ENCODE results near the gene OR5M10.

The OR5M10 gene

DNA sequence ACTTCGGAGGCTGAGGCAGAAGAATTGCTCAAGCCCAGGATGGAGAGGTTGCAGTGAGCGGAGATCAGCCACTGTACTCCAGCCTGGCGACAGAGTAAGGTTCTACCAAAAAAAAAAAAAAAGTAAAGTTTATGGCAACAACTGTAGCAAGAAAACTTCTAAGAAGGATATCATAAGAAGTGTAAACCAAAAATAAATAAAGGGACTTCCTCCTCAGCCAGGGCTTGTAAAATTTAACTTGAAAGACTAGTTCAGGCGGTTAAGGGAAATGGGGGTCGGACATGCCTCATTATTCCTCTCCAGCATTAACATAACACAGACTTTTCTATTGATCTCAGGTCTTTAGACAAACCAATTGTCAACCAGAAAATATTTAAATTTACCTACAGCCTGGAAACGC lies 32.0 kb downstream of the OR5M10 start:
- no peaks in the 10 kb centered on the region for H4K20me1 ChIP-seq (ENCODE audit: low read depth, low read length)
- H3K4me3 ChIP-seq (ENCODE audit: insufficient read depth, low read length, poor library complexity, severe bottlenecking), result no peak overlapping the region
- H3K4me2 ChIP-seq (ENCODE audit: low read depth, low read length, poor library complexity, severe bottlenecking), result no peak overlapping the region
- H2AFZ ChIP-seq (ENCODE audit: low read depth, low read length, severe bottlenecking), result no peak overlapping the region
- H3K9ac ChIP-seq (ENCODE audit: low read length), result no peak overlapping the region
- H3F3A ChIP-seq (ENCODE audit: insufficient read depth), result no peaks in the 10 kb centered on the region
- no peak overlapping the region for H3K27ac ChIP-seq (ENCODE audit: low read depth, low read length)
- no peak for TF ChIP-seq EZH2phosphoT487 (conservative IDR thresholded peaks at IDR 0.05; ENCODE audit: low read length)
- TF ChIP-seq, protein P1, sequence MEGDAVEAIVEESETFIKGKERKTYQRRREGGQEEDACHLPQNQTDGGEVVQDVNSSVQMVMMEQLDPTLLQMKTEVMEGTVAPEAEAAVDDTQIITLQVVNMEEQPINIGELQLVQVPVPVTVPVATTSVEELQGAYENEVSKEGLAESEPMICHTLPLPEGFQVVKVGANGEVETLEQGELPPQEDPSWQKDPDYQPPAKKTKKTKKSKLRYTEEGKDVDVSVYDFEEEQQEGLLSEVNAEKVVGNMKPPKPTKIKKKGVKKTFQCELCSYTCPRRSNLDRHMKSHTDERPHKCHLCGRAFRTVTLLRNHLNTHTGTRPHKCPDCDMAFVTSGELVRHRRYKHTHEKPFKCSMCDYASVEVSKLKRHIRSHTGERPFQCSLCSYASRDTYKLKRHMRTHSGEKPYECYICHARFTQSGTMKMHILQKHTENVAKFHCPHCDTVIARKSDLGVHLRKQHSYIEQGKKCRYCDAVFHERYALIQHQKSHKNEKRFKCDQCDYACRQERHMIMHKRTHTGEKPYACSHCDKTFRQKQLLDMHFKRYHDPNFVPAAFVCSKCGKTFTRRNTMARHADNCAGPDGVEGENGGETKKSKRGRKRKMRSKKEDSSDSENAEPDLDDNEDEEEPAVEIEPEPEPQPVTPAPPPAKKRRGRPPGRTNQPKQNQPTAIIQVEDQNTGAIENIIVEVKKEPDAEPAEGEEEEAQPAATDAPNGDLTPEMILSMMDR (IDR thresholded peaks at IDR 0.05; ENCODE audit: insufficient read depth, low read length, poor library complexity, severe bottlenecking), result no peak
- no peaks in the 10 kb centered on the region for H3K9me2 ChIP-seq (replicated peaks; ENCODE audit: insufficient read depth, low read length)
- no peaks in the 10 kb centered on the region for H3K79me2 ChIP-seq (ENCODE audit: insufficient read depth, low read length)
- H3K27me3 ChIP-seq (ENCODE audit: low read length), result no peaks in the 10 kb centered on the region
- no peaks in the 10 kb centered on the region for H3K9me3 ChIP-seq (ENCODE audit: insufficient read depth, low read length)
- H3K36me3 ChIP-seq (ENCODE audit: low read length), result no peaks in the 10 kb centered on the region

DNA sequence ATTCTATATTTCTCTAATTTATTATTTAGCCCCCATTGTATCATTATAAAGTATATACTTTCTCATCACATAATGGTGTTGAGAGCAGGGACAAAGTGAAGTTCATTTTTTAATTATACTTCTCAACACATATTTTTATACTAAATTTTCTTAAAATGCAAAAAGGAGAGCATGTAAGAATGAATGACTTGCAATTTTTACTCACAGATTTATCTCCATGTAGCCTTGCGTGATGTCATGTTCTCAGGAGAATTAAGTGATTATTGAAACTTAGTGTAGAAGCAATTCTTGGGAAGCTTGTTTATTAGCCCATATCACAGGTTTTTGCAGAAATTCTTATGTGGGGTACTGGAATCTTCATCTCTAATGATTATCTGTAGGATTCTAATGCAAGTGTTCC lies 33.8 kb downstream of the OR5M10 start:
- Histone ChIP-seq H4K20me1 (ENCODE audit: low read depth, low read length) (no peaks in the 10 kb centered on the region), H2AFZ (ENCODE audit: low read depth, low read length, severe bottlenecking) (no peak overlapping the region), H3K4me3 (ENCODE audit: insufficient read depth, low read length, poor library complexity, severe bottlenecking) (no peak overlapping the region), H3K4me2 (ENCODE audit: low read depth, low read length, poor library complexity, severe bottlenecking) (no peak overlapping the region), H3K36me3 (ENCODE audit: low read length) (no peaks in the 10 kb centered on the region), H3K9me3 (ENCODE audit: insufficient read depth, low read length) (no peaks in the 10 kb centered on the region), H3K27me3 (ENCODE audit: low read length) (no peaks in the 10 kb centered on the region), H3K79me2 (ENCODE audit: insufficient read depth, low read length) (no peaks in the 10 kb centered on the region), H3K27ac (ENCODE audit: low read depth, low read length) (no peak overlapping the region), H3F3A (ENCODE audit: insufficient read depth) (no peaks in the 10 kb centered on the region), H3K9ac (ENCODE audit: low read length) (no peak overlapping the region), H3K9me2 (replicated peaks; ENCODE audit: insufficient read depth, low read length) (no peaks in the 10 kb centered on the region)
- TF ChIP-seq, protein P1 (IDR thresholded peaks at IDR 0.05; ENCODE audit: insufficient read depth, low read length, poor library complexity, severe bottlenecking), result no peak
- no peak for TF ChIP-seq EZH2phosphoT487 (conservative IDR thresholded peaks at IDR 0.05; ENCODE audit: low read length)

DNA sequence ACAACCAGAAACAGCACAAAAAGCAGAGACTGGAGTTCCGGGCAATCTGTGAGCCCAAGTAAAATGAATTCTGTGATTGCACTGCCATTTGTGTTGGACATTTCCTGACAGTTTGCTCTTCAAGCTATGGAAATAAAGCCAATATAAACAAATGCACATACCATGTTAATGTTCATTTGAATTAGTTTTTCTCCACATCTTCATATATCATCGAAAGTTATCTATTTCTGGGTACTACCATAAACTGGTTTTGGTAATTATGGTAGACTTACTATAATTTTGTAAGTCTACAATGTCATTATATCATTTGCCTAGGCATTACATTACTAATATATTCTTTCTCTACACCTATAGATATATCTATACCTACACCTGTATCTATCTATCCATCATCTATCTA lies 34.4 kb downstream of the OR5M10 start, which contains the start of gene OR5M11:
Gene OR5M11, minus strand, starts transcription at position 101 of the 400 bp plus-strand sequence. Its CDS starts 0 bp downstream, at position 101.
- no peak within 1 kb of the TSS for H3K4me2 ChIP-seq (ENCODE audit: low read depth, low read length, poor library complexity, severe bottlenecking)
- H3K4me3 ChIP-seq (ENCODE audit: insufficient read depth, low read length, poor library complexity, severe bottlenecking), result no peak within 1 kb of the TSS
- H3K27me3 ChIP-seq (ENCODE audit: low read length), result no peaks in the 10 kb centered on the region
- no peaks in the 10 kb centered on the region for H3F3A ChIP-seq (ENCODE audit: insufficient read depth)
- no peak within 1 kb of the TSS for H3K9ac ChIP-seq (ENCODE audit: low read length)
- H3K79me2 ChIP-seq (ENCODE audit: insufficient read depth, low read length), result no peaks in the 10 kb centered on the region
- H2AFZ ChIP-seq (ENCODE audit: low read depth, low read length, severe bottlenecking), result no peak within 1 kb of the TSS
- TF ChIP-seq, protein P1 (IDR thresholded peaks at IDR 0.05; ENCODE audit: insufficient read depth, low read length, poor library complexity, severe bottlenecking), result no peak
- TF ChIP-seq EZH2phosphoT487 (conservative IDR thresholded peaks at IDR 0.05; ENCODE audit: low read length), result no peak
- H4K20me1 ChIP-seq (ENCODE audit: low read depth, low read length), result no peaks in the 10 kb centered on the region
- H3K27ac ChIP-seq (ENCODE audit: low read depth, low read length), result no peak within 1 kb of the TSS
- no peaks in the 10 kb centered on the region for H3K36me3 ChIP-seq (ENCODE audit: low read length)
- H3K9me3 ChIP-seq (ENCODE audit: insufficient read depth, low read length), result no peaks in the 10 kb centered on the region
- H3K9me2 ChIP-seq (replicated peaks; ENCODE audit: insufficient read depth, low read length), result no peaks in the 10 kb centered on the region

Data from SU-DHL-6 (cell line).